Bronchial epithelial cell (primary cell): ENCODE measurements around the gene GPATCH3. TPM values are rescaled to one million over a fixed set of nuclear protein-coding genes. Genes with fewer than 3 reads are reported as not detected.

Experiments
- DNase-seq: peaks from one replicate; pipeline ENCODE4 v3.0.0-alpha.2; 2010; ENCODE audit warnings: low read depth
- FAIRE-seq: peaks from 2 replicates; lab custom pipeline; 2011; peaks lifted over from hg19 to GRCh38; lab: Jason Lieb, UNC
- H3K27me3 ChIP-seq: 2 replicates; pipeline ENCODE4 v1.5.1; 2011; ENCODE audit warnings: low read length; ENCODE audit not compliant: control insufficient read depth, insufficient read depth
- H3K36me3 ChIP-seq: 2 replicates; pipeline ENCODE4 v1.5.1; 2011; ENCODE audit warnings: low read length; ENCODE audit not compliant: control insufficient read depth, insufficient read depth
- H3K4me3 ChIP-seq: 2 replicates; pipeline ENCODE4 v1.5.1; 2011; ENCODE audit warnings: mild to moderate bottlenecking, low read depth, low read length, control low read depth
- total RNA-seq: library from RNA; depleted of rRNA; stranded (reverse); fragments of >200 nt; gene quantifications from 2 replicates; pipeline ENCODE4 v1.2.1, GENCODE V29; 2014
- TF ChIP-seq, protein P1 (sequence below): IDR thresholded peaks from 2 replicates; pipeline ENCODE4 v1.5.1; 2011; ENCODE audit warnings: mild to moderate bottlenecking, moderate library complexity, low read length, control low read depth, inconsistent platforms; ENCODE audit not compliant: insufficient read depth, severe bottlenecking

GPATCH3 gene
- total RNA-seq, 1 donor from 2014 or later = 7.6 TPM

DNA sequence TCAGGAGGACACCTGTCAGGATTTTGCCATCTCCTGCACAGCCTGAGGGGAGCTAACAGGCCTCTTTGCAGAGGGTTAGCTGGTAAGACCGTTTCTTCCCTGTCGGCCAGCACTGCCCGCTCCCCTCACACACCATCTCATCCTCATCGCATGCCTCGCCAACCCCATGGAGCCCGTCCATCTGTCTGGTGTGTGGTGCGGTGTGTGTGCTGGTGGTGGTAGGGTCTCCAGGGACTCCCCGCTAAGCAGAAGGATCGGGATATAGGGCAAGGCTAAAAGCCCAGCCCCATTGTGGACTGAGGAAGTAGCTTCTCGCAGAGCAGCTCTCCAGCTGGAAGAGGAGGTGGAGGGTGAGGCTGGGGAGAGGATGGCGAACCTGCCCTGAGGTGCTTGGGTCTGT is 44.1 kb downstream of the GPATCH3 start:
- peak; percentile 60 for FAIRE-seq
- TF ChIP-seq, protein P1, sequence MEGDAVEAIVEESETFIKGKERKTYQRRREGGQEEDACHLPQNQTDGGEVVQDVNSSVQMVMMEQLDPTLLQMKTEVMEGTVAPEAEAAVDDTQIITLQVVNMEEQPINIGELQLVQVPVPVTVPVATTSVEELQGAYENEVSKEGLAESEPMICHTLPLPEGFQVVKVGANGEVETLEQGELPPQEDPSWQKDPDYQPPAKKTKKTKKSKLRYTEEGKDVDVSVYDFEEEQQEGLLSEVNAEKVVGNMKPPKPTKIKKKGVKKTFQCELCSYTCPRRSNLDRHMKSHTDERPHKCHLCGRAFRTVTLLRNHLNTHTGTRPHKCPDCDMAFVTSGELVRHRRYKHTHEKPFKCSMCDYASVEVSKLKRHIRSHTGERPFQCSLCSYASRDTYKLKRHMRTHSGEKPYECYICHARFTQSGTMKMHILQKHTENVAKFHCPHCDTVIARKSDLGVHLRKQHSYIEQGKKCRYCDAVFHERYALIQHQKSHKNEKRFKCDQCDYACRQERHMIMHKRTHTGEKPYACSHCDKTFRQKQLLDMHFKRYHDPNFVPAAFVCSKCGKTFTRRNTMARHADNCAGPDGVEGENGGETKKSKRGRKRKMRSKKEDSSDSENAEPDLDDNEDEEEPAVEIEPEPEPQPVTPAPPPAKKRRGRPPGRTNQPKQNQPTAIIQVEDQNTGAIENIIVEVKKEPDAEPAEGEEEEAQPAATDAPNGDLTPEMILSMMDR = no peak
- Histone ChIP-seq H3K4me3 (no peak overlapping the region), H3K36me3 (peaks cover 15% of the 10 kb centered on the region), H3K27me3 (no peaks in the 10 kb centered on the region)
- DNase-seq = no peak

DNA sequence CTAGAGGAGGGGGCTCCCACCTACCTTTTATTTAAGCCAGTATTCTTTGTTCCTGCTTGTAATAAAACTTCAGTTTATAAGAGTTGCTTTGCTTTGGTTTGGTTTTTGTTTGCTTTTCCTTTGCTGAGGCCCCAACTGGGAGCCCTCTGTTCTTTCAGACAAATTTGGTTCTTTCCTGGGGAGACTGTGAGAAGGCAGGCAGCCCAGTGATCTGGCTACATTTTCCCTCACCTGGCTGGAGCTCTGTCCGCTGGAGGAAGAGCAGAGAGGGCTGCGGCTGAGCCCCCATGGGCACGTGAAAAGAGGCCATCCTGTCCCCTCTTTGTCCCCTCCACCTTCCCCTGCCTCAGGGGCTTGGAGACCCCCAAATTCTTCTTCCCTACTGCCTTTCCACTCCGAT is 44.6 kb downstream of the GPATCH3 start:
- no peak for FAIRE-seq
- no peak for DNase-seq
- Histone ChIP-seq H3K36me3 (peaks cover 19% of the 10 kb centered on the region), H3K27me3 (no peaks in the 10 kb centered on the region), H3K4me3 (no peak overlapping the region)
- TF ChIP-seq, protein P1 = no peak

DNA sequence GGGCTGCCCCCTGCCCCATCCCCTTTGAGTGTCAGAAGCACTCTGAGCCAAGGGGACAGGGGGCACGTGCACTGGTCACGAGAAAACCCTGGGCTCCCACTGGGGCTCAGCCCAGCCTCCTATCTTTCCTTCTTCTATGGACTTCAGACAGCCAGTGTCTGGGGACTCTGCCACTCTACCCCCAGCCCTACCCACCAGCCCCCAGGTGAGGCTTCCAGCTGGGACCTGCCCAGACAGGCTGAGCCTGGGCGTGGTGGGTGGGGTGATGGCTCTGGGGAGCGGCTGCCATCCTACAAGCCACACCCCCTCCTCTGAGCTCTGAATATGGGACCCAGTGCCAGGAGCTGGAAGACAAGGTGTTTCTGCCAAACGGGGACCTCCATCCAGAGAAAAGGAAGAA is 45.4 kb downstream of the GPATCH3 start:
- FAIRE-seq = no peak
- DNase-seq = peak; percentile 89
- Histone ChIP-seq H3K36me3 (peaks cover 26% of the 10 kb centered on the region), H3K4me3 (no peak overlapping the region), H3K27me3 (no peaks in the 10 kb centered on the region)
- TF ChIP-seq, protein P1 = no peak

DNA sequence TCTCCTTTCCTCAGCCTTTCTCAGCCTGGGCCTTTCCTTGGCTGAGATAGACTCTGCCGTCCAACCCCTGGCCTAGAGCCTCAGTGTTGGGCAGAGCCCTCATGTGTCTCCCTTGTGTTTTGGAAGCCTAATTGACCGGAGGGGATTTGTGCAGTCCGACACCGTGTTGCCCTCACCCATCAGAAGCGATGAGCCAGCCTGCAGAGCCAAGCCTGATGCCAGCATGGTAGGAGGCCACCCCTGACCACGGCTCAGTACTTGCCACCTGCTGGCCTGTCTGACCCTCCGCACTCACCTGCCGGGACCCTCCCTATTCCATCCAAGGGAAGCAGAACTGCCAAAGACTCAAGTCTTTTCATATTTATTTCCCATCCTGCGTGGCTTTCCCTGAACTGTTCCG is 46.7 kb downstream of the GPATCH3 start:
- no peak for DNase-seq
- Histone ChIP-seq H3K4me3 (no peak overlapping the region), H3K36me3 (peaks cover 27% of the 10 kb centered on the region), H3K27me3 (no peaks in the 10 kb centered on the region)
- FAIRE-seq = no peak
- TF ChIP-seq, protein P1 = no peak

DNA sequence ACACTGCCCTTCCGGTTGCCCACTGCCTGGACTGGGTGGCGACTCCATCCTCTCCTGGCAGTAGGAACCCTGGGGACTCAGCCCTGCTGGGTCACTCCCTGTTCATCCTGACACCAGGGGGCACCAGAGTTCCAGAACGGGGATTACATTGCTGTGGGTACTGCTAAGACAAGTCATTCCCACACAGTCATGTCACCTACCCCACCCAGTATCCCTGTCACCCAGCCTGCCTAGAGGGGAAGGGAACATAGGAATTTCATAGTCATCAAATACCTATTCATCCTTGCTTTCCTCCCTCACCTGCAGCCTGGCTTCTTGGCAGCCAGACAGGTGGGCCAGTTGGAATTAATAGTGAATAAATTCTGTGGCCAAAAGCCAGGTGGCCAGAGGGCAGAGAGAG is 47.1 kb downstream of the GPATCH3 start:
- Histone ChIP-seq H3K4me3 (no peak overlapping the region), H3K36me3 (peaks cover 28% of the 10 kb centered on the region), H3K27me3 (no peaks in the 10 kb centered on the region)
- TF ChIP-seq, protein P1 = peak; percentile 87
- FAIRE-seq (peak; percentile 99), DNase-seq (peak; percentile 98)

DNA sequence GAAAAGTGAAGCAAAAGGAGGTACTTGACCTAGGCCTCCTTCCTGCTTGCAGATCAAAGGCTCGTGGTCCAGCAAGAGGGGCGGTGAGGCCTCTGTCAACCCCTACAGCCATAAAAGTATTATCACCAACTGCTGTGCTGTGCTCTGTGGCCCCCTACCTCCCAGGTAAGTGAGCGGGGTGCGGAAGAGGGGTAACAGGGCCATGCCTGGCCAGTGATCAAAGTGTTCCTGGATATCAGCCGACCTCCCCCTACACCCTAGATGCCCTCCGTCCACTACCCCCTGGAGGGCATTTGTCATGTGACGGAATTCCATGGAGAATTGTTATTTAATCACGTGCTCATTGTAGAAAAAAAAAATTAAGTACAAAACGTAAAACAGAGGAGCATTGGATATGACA is 47.6 kb downstream of the GPATCH3 start:
- no peak for FAIRE-seq
- TF ChIP-seq, protein P1 = no peak
- Histone ChIP-seq H3K4me3 (no peak overlapping the region), H3K36me3 (peaks cover 28% of the 10 kb centered on the region), H3K27me3 (no peaks in the 10 kb centered on the region)
- no peak for DNase-seq
